Measurements from ENCODE around the gene AK3. TPM values are rescaled to one million over a fixed set of nuclear protein-coding genes. Genes with fewer than 3 reads are reported as not detected.

AK3 gene
- total and polyA plus RNA-seq, 3 donors from 2014 or later: 18.3 to 24.1 (median 23.4) TPM

DNA sequence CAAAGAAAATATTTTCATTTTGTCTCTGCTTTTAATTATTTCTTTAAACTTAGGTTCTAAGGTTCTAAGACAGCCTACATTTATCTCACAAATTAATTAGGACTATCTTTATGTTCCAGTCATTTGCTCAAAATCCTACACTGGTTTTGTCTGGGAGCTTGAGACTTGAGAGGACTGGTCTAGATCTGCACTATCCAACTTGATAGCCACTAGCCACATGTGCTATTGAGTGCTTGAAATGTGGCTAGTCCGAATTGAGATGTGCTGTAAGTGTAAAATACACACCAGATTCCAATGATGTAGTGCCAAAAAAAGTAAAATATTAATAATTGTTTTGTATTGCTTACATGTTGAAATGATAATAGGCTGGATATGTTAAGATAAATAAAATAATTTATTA, 54.4 kb downstream of the AK3 start:
- peaks cover 20% of the 10 kb centered on the region for H3K4me1 ChIP-seq
- H3K4me3 ChIP-seq: no peak overlapping the region

DNA sequence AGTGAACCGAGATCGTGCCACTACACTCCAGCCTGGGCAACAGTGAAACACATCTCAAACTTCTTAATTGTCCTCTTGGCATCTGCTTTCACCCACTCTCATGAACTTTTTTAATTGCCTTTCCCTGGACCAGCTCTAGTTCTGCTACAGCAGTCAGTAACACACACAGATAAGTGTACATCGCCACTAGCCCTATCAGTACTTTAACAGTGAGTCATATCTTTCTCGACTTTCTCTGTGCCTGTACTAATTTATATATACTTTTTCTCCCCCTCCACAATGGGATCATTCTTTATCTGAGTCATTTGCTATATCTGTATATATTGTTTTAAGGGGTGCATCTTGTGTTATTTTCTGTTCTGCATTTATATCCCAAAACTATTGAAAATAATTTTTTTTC, 54.9 kb downstream of the AK3 start:
- Histone ChIP-seq H3K36me3 (ENCODE audit: low read depth, missing control alignments) (no peaks in the 10 kb centered on the region), H3K4me1 (peaks cover 20% of the 10 kb centered on the region), H3K27me3 (no peaks in the 10 kb centered on the region), H3K9me3 (no peaks in the 10 kb centered on the region), H3K27ac (peak overlapping the region in 1 of 2 donors; percentile 21), H3K4me3 (no peak overlapping the region)
- no peak for DNase-seq
- TF ChIP-seq, protein P1, sequence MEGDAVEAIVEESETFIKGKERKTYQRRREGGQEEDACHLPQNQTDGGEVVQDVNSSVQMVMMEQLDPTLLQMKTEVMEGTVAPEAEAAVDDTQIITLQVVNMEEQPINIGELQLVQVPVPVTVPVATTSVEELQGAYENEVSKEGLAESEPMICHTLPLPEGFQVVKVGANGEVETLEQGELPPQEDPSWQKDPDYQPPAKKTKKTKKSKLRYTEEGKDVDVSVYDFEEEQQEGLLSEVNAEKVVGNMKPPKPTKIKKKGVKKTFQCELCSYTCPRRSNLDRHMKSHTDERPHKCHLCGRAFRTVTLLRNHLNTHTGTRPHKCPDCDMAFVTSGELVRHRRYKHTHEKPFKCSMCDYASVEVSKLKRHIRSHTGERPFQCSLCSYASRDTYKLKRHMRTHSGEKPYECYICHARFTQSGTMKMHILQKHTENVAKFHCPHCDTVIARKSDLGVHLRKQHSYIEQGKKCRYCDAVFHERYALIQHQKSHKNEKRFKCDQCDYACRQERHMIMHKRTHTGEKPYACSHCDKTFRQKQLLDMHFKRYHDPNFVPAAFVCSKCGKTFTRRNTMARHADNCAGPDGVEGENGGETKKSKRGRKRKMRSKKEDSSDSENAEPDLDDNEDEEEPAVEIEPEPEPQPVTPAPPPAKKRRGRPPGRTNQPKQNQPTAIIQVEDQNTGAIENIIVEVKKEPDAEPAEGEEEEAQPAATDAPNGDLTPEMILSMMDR (IDR thresholded peaks at IDR 0.05): no peak
- WGBS, 2 donors: 59 to 60% methylated on average over 4 of the region's 4 CpGs
- intact Hi-C loops (cut with DNase I; ENCODE audit: low total_unique reads): no loop called here

More for the DNA sequence above, 54.4 kb downstream of the AK3 start:
- Histone ChIP-seq H3K36me3 (ENCODE audit: low read depth, missing control alignments) (no peaks in the 10 kb centered on the region), H3K27ac (peak overlapping the region in 1 of 2 donors; percentile 21), H3K27me3 (no peaks in the 10 kb centered on the region), H3K9me3 (no peaks in the 10 kb centered on the region)
- TF ChIP-seq, protein P1 (IDR thresholded peaks at IDR 0.05): no peak
- no peak for TF ChIP-seq POLR2A (IDR thresholded peaks at IDR 0.05)
- no peak for DNase-seq
- intact Hi-C loops (cut with DNase I; ENCODE audit: low total_unique reads): no loop called here
- 42 to 48% methylated on average over 1 of the region's 1 CpG for WGBS, 2 donors

DNA sequence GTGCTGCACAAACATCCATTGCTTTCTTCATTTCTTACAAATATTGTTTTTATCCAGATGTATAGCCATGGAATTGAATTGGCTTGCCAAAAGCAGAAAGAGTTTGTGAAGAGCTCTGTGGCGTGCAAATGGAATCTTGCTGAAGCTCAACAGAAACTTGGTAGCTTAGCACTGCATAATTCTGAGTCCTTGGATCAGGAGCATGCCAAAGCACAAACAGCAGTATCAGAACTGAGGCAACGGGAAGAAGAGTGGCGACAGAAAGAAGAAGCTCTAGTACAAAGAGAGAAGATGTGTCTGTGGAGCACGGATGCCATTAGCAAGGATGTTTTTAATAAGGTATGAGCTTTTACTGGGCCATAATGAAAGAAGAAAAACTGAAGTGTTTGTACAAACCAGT, 56.2 kb downstream of the AK3 start:
- no peaks in the 10 kb centered on the region for H3K36me3 ChIP-seq (ENCODE audit: low read depth, missing control alignments)
- intact Hi-C loops (cut with DNase I; ENCODE audit: low total_unique reads): no loop called here
- peaks cover 26% of the 10 kb centered on the region for H3K4me1 ChIP-seq
- WGBS, 2 donors: 73 to 86% methylated on average over 4 of the region's 4 CpGs
- H3K27ac ChIP-seq: peak overlapping the region in 1 of 2 donors; percentile 21
- H3K4me3 ChIP-seq: no peak overlapping the region
- no peak for DNase-seq
- H3K9me3 ChIP-seq: no peaks in the 10 kb centered on the region
- H3K27me3 ChIP-seq: no peaks in the 10 kb centered on the region
- TF ChIP-seq POLR2A (IDR thresholded peaks at IDR 0.05): no peak
- TF ChIP-seq, protein P1 (IDR thresholded peaks at IDR 0.05): no peak

DNA sequence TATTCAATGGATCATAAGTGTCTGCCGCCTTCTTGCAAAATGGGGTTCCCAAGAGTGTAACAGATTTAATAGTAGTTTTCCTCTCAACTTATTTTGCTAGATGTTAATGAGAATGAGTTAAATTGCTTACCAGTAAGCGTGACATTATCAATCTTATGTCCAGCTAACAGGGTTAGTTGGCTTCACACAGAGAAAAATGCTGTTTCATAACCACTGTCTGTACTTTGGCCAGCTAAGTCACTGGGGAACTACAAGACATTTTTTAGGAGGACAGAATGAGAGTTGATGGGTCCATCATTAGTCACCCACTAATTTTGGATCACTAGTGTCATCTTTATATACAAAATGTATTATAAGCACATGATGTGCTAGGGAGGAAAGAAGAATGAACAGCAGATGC, 60.3 kb downstream of the AK3 start:
- H3K27me3 ChIP-seq: no peaks in the 10 kb centered on the region
- H3K4me1 ChIP-seq: peaks cover 18% of the 10 kb centered on the region
- no peaks in the 10 kb centered on the region for H3K36me3 ChIP-seq (ENCODE audit: low read depth, missing control alignments)
- H3K4me3 ChIP-seq: peak overlapping the region; percentile 93 to 95
- H3K27ac ChIP-seq: peak overlapping the region; percentile 98
- intact Hi-C loops (cut with DNase I; ENCODE audit: low total_unique reads): no loop called here
- H3K9me3 ChIP-seq: no peaks in the 10 kb centered on the region
- no peak for DNase-seq
- 37 to 38% methylated on average over 2 of the region's 2 CpGs for WGBS, 2 donors
- TF ChIP-seq, protein P1 (IDR thresholded peaks at IDR 0.05): no peak
- TF ChIP-seq POLR2A (IDR thresholded peaks at IDR 0.05): no peak

DNA sequence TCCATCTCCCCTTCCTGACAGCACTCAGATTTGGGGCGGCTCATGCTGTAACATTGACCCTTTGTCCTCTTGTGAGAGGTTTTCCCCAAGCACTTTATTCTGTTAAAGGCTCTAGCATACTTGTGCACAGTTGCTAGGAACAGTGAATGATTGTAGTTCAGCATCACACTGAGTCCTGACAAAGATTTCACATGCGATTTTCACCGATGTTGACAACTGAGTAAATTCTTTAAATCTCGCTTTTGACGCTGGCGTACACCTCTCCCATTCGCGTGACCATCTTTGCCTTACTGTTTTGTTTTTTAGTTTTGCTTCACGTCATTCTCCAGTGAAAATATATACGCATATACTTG, 60.9 kb downstream of the AK3 start:
- Histone ChIP-seq H3K36me3 (ENCODE audit: low read depth, missing control alignments) (no peaks in the 10 kb centered on the region), H3K27me3 (no peaks in the 10 kb centered on the region), H3K4me3 (peak overlapping the region; percentile 93 to 95), H3K9me3 (no peaks in the 10 kb centered on the region), H3K27ac (peak overlapping the region; percentile 98), H3K4me1 (peaks cover 15% of the 10 kb centered on the region)
- no peak for DNase-seq
- intact Hi-C loops (cut with DNase I; ENCODE audit: low total_unique reads): no loop called here
- TF ChIP-seq, protein P1 (IDR thresholded peaks at IDR 0.05): no peak
- TF ChIP-seq POLR2A (IDR thresholded peaks at IDR 0.05): no peak
- WGBS, 2 donors: 0 to 1% methylated on average over 10 of the region's 10 CpGs
